ENCODE results near the gene MATN1. TPM values are rescaled to one million over a fixed set of nuclear protein-coding genes. Genes with fewer than 3 reads are reported as not detected.

Gene MATN1
- total and polyA plus RNA-seq, 2 of the 4 experiments (the other 2 are of a cell fraction) = 0.27 TPM; not detected in 1

- no peak overlapping the region for H2AFZ ChIP-seq (replicated peaks; ENCODE audit: low read length, poor library complexity)
- H3K36me3 ChIP-seq (ENCODE audit: control insufficient read depth, insufficient read depth, low read length) = no peaks in the 10 kb centered on the region
- H3K79me1 ChIP-seq (ENCODE audit: low read depth in 1 of 2, low read length in 2 of 2) = no peaks in the 10 kb centered on the region
- ChIA-PET POLR2A (ENCODE audit: unreplicated experiment) (no interaction called here), CTCF (no interaction called here)
- no peak overlapping the region for H3K18ac ChIP-seq (ENCODE audit: low read depth, low read length)
- no peak overlapping the region for H3K56ac ChIP-seq (ENCODE audit: extremely low read depth, insufficient read depth, low read length)
- ATAC-seq (ENCODE audit: low read depth) (no peak), DNase-seq (no peak)
- no peak overlapping the region for H3K14ac ChIP-seq (replicated peaks; ENCODE audit: low read depth, low read length)
- H3K9ac ChIP-seq (ENCODE audit: low read depth, low read length) = no peak overlapping the region
- no peak overlapping the region for H2AK9ac ChIP-seq (replicated peaks; ENCODE audit: low read depth, low read length, poor library complexity)
- no peaks in the 10 kb centered on the region for H3K4me1 ChIP-seq (ENCODE audit: control insufficient read depth, insufficient read depth, low read length)
- no TSS peak for BruUV-seq (replicated peaks)
- no peak overlapping the region for H3K23ac ChIP-seq (ENCODE audit: low read depth, low read length)
- no peak overlapping the region for H2BK15ac ChIP-seq (ENCODE audit: low read depth, low read length)
- no peak overlapping the region for H3K27ac ChIP-seq (ENCODE audit: insufficient read depth, low read length)
- no peak overlapping the region for H2BK5ac ChIP-seq (ENCODE audit: low read depth, low read length, poor library complexity, severe bottlenecking)
- no peak overlapping the region for H3K4me3 ChIP-seq (ENCODE audit: insufficient read depth, low read depth, low read length)
- no peak overlapping the region for H2AK5ac ChIP-seq (ENCODE audit: low read depth, low read length)
- 40% methylated on average over 1 of the region's 6 CpGs; no CpG with 5 or more reads in 1 of the 2 experiments for WGBS, 2 experiments (ENCODE audit: extremely low coverage in 2 of 2, insufficient read length in 1 of 2)
- dilution Hi-C loops (cut with HindIII; ENCODE audit: low sequenced_read_pairs, unreplicated experiment) = no loop called here
- no peak for TF ChIP-seq BHLHE40 (IDR thresholded peaks at IDR 0.05; ENCODE audit: low read depth, low read length)
- no peak for TF ChIP-seq USF2 (IDR thresholded peaks at IDR 0.05; ENCODE audit: low read depth, low read length)
- TF ChIP-seq MXI1 (IDR thresholded peaks at IDR 0.05; ENCODE audit: borderline replicate concordance, low read depth, low read length) = no peak
- TF ChIP-seq CHD1 (IDR thresholded peaks at IDR 0.05; ENCODE audit: low read depth, low read length) = no peak
- no peak for TF ChIP-seq POLR2A (IDR thresholded peaks at IDR 0.05; ENCODE audit: low read depth, low read length)
- TF ChIP-seq ELK1 (IDR thresholded peaks at IDR 0.05; ENCODE audit: borderline replicate concordance, low read depth, low read length) = no peak
- no peak for TF ChIP-seq MAFK (IDR thresholded peaks at IDR 0.05; ENCODE audit: low read depth, low read length)
- TF ChIP-seq MAZ (IDR thresholded peaks at IDR 0.05; ENCODE audit: borderline replicate concordance, low read depth, low read length) = no peak
- no peak for TF ChIP-seq RCOR1 (IDR thresholded peaks at IDR 0.05; ENCODE audit: insufficient replicate concordance, low read length)
- TF ChIP-seq SMC3 (IDR thresholded peaks at IDR 0.05; ENCODE audit: low read depth, low read length) = no peak
- TF ChIP-seq NFE2L2 (IDR thresholded peaks at IDR 0.05; ENCODE audit: low read depth, low read length) = no peak
- no peak for TF ChIP-seq CEBPB (IDR thresholded peaks at IDR 0.05; ENCODE audit: low read depth, low read length)
- H4K5ac ChIP-seq (ENCODE audit: low read depth, low read length) = no peak overlapping the region
- no peak overlapping the region for H2BK20ac ChIP-seq (ENCODE audit: low read depth, low read length)
- H2BK120ac ChIP-seq (ENCODE audit: low read depth, low read length) = no peak overlapping the region
- H4K8ac ChIP-seq (ENCODE audit: low read depth in 2 of 2, low read length in 2 of 2) = no peak overlapping the region
- H3K9me1 ChIP-seq (ENCODE audit: insufficient read depth, low read length) = no peaks in the 10 kb centered on the region
- in situ Hi-C loops (cut with MboI; ENCODE audit: low sequenced_read_pairs) = no loop called here
- intact Hi-C loops (cut with micrococcal nuclease) = no loop called here
- no peaks in the 10 kb centered on the region for H3K9me3 ChIP-seq (ENCODE audit: control insufficient read depth, insufficient read depth, low read length)
- H3K4me2 ChIP-seq (ENCODE audit: low read depth, low read length) = no peak overlapping the region
- H4K20me1 ChIP-seq (ENCODE audit: insufficient read depth, low read length) = no peaks in the 10 kb centered on the region
- H4K91ac ChIP-seq (ENCODE audit: insufficient read depth, low read depth, low read length) = no peak overlapping the region
- H3K27me3 ChIP-seq (ENCODE audit: control insufficient read depth, insufficient read depth, low read length) = peaks cover 23% of the 10 kb centered on the region; the same call in 1 of the 2 replicates
- H3K4ac ChIP-seq (ENCODE audit: low read depth, low read length) = no peak overlapping the region
These were observed 27.9 kb downstream of the MATN1 start for GRCh38 chr1:30695439-30695841.

All from IMR-90 (cell line).